Fibroblast of lung (primary cell): ENCODE results near the gene TSSK3. TPM values are rescaled to one million over a fixed set of nuclear protein-coding genes. Genes with fewer than 3 reads are reported as not detected.

Experiments
- DNase-seq, 2 donors: peaks; one replicate each; pipeline versions ENCODE4 v3.0.0 to v3.0.0-alpha.2; 2010; ENCODE audit warnings: low read depth in 2 of 2
- H2AFZ ChIP-seq: 2 replicates; pipeline ENCODE4 v1.5.1; 2012; ENCODE audit warnings: low read length, control low read depth, inconsistent platforms
- H3K27ac ChIP-seq: 2 replicates; pipeline ENCODE4 v1.5.1; 2011; ENCODE audit warnings: low read length, control low read depth; ENCODE audit not compliant: insufficient read depth
- H3K27me3 ChIP-seq: 2 replicates; pipeline ENCODE4 v1.5.1; 2011; ENCODE audit warnings: mild to moderate bottlenecking, low read length; ENCODE audit not compliant: control insufficient read depth, insufficient read depth
- H3K36me3 ChIP-seq: 2 replicates; pipeline ENCODE4 v1.5.1; 2011; ENCODE audit warnings: low read length; ENCODE audit not compliant: control insufficient read depth, insufficient read depth
- H3K4me1 ChIP-seq: 2 replicates; pipeline ENCODE4 v1.5.1; 2011; ENCODE audit warnings: low read length; ENCODE audit not compliant: control insufficient read depth, insufficient read depth; ENCODE audit errors: extremely low read depth
- H3K4me2 ChIP-seq: 2 replicates; pipeline ENCODE4 v1.5.1; 2011; ENCODE audit warnings: low read length, control low read depth; ENCODE audit not compliant: insufficient read depth; ENCODE audit errors: extremely low read depth
- H3K4me3 ChIP-seq, 4 experiments: fragments of 200-600 bp in 1 of 4; sonication (generic) in 1 of 4; replicated peaks in 1 of 4; 2 replicates each; pipeline ENCODE4 v1.5.1; 2011 to 2016; ENCODE audit warnings: low read length in 4 of 4, low read depth in 3 of 4, mild to moderate bottlenecking in 3 of 4, control low read depth in 2 of 4, inconsistent platforms in 1 of 4, mixed read lengths in 1 of 4; ENCODE audit not compliant: insufficient read depth in 1 of 4; ENCODE audit errors: control extremely low read depth in 1 of 4
- H3K79me2 ChIP-seq: 2 replicates; pipeline ENCODE4 v1.5.1; 2012; ENCODE audit warnings: mild to moderate bottlenecking, low read length, inconsistent platforms; ENCODE audit not compliant: control insufficient read depth, insufficient read depth
- H3K9ac ChIP-seq: 2 replicates; pipeline ENCODE4 v1.5.1; 2011; ENCODE audit warnings: mild to moderate bottlenecking, low read length, control low read depth; ENCODE audit not compliant: insufficient read depth
- H3K9me3 ChIP-seq: 2 replicates; pipeline ENCODE4 v1.5.1; 2012; ENCODE audit warnings: low read depth, low read length; ENCODE audit not compliant: control insufficient read depth, insufficient read depth
- H4K20me1 ChIP-seq: 2 replicates; pipeline ENCODE4 v1.5.1; 2011; ENCODE audit warnings: low read length; ENCODE audit not compliant: control insufficient read depth, insufficient read depth; ENCODE audit errors: extremely low read depth
- EZH2 ChIP-seq: IDR thresholded peaks from 2 replicates; pipeline ENCODE4 v1.5.1; 2012; ENCODE audit warnings: low read length, control low read depth, mild to moderate bottlenecking; ENCODE audit errors: missing control alignments
- polyA plus RNA-seq, 2 donors: library from polyadenylated mRNA; depleted of rRNA in 1 of 2; stranded (reverse) in 1 of 2; unstranded in 1 of 2; fragments of >200 nt; gene quantifications; 2 replicates each; pipeline ENCODE4 v1.2.1, GENCODE V29; 2011 to 2012; ENCODE audit warnings: missing spikeins in 1 of 2
- total RNA-seq: library from RNA; depleted of rRNA; stranded (reverse); fragments of >200 nt; gene quantifications from 2 replicates; pipeline ENCODE4 v1.2.1, GENCODE V29; 2014
- TF ChIP-seq, protein P1 (sequence below), 2 donors: IDR thresholded peaks in 1 of 2; conservative IDR thresholded peaks in 1 of 2; 1 replicate in 1 of 2; 2 replicates in 1 of 2; pipeline ENCODE4 v1.5.1; 2011 to 2012; ENCODE audit warnings: low read length in 2 of 2, control low read depth in 1 of 2, inconsistent platforms in 1 of 2, low read depth in 1 of 2, mild to moderate bottlenecking in 1 of 2

TSSK3 gene
- total and polyA plus RNA-seq, 2 donors (not counting 1 experiment from before 2014, with no cell fraction given) = 0.50 to 0.58 TPM

GRCh38 chr1:32349211-32349708, 13.1 kb upstream of the TSSK3 start:
- TF ChIP-seq, protein P1, sequence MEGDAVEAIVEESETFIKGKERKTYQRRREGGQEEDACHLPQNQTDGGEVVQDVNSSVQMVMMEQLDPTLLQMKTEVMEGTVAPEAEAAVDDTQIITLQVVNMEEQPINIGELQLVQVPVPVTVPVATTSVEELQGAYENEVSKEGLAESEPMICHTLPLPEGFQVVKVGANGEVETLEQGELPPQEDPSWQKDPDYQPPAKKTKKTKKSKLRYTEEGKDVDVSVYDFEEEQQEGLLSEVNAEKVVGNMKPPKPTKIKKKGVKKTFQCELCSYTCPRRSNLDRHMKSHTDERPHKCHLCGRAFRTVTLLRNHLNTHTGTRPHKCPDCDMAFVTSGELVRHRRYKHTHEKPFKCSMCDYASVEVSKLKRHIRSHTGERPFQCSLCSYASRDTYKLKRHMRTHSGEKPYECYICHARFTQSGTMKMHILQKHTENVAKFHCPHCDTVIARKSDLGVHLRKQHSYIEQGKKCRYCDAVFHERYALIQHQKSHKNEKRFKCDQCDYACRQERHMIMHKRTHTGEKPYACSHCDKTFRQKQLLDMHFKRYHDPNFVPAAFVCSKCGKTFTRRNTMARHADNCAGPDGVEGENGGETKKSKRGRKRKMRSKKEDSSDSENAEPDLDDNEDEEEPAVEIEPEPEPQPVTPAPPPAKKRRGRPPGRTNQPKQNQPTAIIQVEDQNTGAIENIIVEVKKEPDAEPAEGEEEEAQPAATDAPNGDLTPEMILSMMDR (conservative IDR thresholded peaks at IDR 0.05 in 1 of 2, IDR thresholded peaks at IDR 0.05 in 1 of 2; ENCODE audit: low read depth in 1 of 2, low read length in 2 of 2) = no peak
- no peak for TF ChIP-seq EZH2
- Histone ChIP-seq H3K4me2 (no peak overlapping the region), H3K4me3 (no peak overlapping the region), H3K9ac (no peak overlapping the region), H3K27me3 (no peaks in the 10 kb centered on the region), H3K27ac (peak overlapping the region; percentile 8), H2AFZ (no peak overlapping the region), H3K79me2 (no peaks in the 10 kb centered on the region), H3K36me3 (no peaks in the 10 kb centered on the region), H3K9me3 (no peaks in the 10 kb centered on the region), H4K20me1 (no peaks in the 10 kb centered on the region), H3K4me1 (peaks cover 23% of the 10 kb centered on the region)
- DNase-seq = peak; percentile 64 to 80

DNA sequence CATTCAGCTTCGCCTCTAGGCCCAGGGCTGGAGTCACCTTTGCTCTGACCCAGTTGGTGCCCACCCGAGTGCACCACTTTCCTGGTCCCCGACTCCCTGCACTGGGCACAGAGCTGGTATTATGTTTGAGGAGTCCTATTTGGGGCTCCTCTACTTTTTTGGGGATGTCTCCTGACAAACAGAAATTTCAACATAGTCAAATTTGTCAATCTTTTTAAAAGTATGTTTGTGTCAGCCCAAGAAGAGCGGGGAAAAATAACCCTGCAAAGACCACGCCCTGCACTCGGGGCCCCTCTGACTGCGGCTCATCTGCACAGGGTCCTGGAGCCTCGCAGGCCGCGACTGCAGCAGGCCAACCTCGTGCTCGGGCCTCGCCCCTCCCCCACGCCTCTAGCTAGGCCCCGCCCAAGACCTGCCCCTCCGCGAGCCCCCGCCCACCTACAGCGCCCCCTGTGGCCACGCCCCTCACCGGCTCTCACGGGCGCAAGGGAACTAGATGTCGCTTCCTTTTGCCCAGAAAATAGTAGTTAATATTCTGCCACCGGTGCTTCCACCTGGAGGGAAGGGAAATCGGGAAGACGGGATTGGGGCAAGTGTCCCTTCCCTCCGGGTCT, 11.4 kb upstream of the TSSK3 start:
- TF ChIP-seq, protein P1 (conservative IDR thresholded peaks at IDR 0.05 in 1 of 2, IDR thresholded peaks at IDR 0.05 in 1 of 2; ENCODE audit: low read depth in 1 of 2, low read length in 2 of 2) = peak; percentile 34 to 56
- TF ChIP-seq EZH2 = no peak
- no peaks in the 10 kb centered on the region for H4K20me1 ChIP-seq
- no peaks in the 10 kb centered on the region for H3K27me3 ChIP-seq
- no peaks in the 10 kb centered on the region for H3K9me3 ChIP-seq
- peaks cover 23% of the 10 kb centered on the region for H3K4me1 ChIP-seq
- H2AFZ ChIP-seq = peak overlapping the region; percentile 72
- peak overlapping the region; percentile 37 for H3K4me2 ChIP-seq
- no peaks in the 10 kb centered on the region for H3K79me2 ChIP-seq
- no peak overlapping the region for H3K27ac ChIP-seq
- H3K36me3 ChIP-seq = no peaks in the 10 kb centered on the region
- peak in 1 of 2 donors; percentile 77 for DNase-seq
- peak overlapping the region; percentile 81 for H3K9ac ChIP-seq
- H3K4me3 ChIP-seq = peak overlapping the region; percentile 36 to 74 (median 68)

- H3K79me2 ChIP-seq = no peaks in the 10 kb centered on the region
- peak overlapping the region; percentile 91 for H3K4me2 ChIP-seq
- peak overlapping the region; percentile 64 to 74 (median 70) for H3K4me3 ChIP-seq
- H3K4me1 ChIP-seq = peaks cover 23% of the 10 kb centered on the region
- H3K9ac ChIP-seq = peak overlapping the region; percentile 81
- H3K27me3 ChIP-seq = no peaks in the 10 kb centered on the region
- no peaks in the 10 kb centered on the region for H3K9me3 ChIP-seq
- H4K20me1 ChIP-seq = no peaks in the 10 kb centered on the region
- H3K36me3 ChIP-seq = no peaks in the 10 kb centered on the region
- no peak for TF ChIP-seq EZH2
- TF ChIP-seq, protein P1 (conservative IDR thresholded peaks at IDR 0.05 in 1 of 2, IDR thresholded peaks at IDR 0.05 in 1 of 2; ENCODE audit: low read depth in 1 of 2, low read length in 2 of 2) = no peak
- H2AFZ ChIP-seq = peak overlapping the region; percentile 72
- peak overlapping the region; percentile 88 for H3K27ac ChIP-seq
- DNase-seq = peak; percentile 88 to 93
These were observed 10.7 kb upstream of the TSSK3 start for GRCh38 chr1:32351399-32352238.
